Measurements from ENCODE around the gene PPP2R1B. TPM values are rescaled to one million over a fixed set of nuclear protein-coding genes. Genes with fewer than 3 reads are reported as not detected.
"Not testable (repeated sequence)": the region's sequence is repeated elsewhere in the genome, so short reads cannot be mapped to it uniquely, and the experiment has no call there.

The PPP2R1B gene
- total RNA-seq, 2 experiments from 2014 or later, result 55.2 to 64.9 TPM

DNA sequence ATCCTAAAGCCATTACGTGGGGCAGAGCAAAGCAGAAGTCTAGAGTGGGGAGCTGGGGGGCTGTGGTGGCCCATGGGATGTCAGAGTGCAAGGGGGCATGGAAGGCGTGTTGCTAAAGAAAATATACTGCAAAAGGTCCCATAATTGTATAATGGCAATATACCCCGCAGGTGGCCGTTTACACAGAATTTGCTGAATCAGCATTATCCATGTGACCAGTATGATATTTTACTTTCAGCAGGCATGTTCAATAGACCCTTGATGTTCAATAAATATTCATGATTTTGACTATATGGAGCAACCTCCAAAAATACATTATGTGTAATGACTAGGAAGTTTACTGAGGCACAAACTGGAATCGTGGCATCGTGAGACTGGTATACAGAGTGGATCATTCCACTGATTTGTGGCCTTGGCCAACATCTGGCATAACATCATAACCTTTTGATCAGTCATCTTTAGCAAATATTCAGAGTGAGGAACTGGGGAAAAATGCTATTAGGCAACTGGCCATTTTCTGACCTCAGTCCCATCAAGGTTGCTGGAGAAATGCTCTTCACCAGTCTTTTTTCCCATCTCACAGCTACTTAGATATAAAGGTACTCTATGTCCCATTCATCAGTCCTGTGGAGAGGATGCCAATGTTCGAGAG, 29.3 kb upstream of the PPP2R1B start:
- no peaks in the 10 kb centered on the region for H3K9me3 Mint-ChIP-seq (ENCODE audit: low read depth)
- no peak overlapping the region for H3K27ac Mint-ChIP-seq
- ATAC-seq (no peak), DNase-seq (no peak)
- CTCF ChIA-PET, result interaction anchor here (1.2 to 2.2 kb wide), 2 partner anchors 12 to 18 kb away, joined by 3 to 6 read pairs; no protein-coding TSS in a partner anchor
- no peaks in the 10 kb centered on the region for H3K27me3 Mint-ChIP-seq
- no peak overlapping the region for H3K4me3 Mint-ChIP-seq
- no peaks in the 10 kb centered on the region for H3K4me1 Mint-ChIP-seq
- peaks cover 14% of the 10 kb centered on the region for H3K36me3 Mint-ChIP-seq

DNA sequence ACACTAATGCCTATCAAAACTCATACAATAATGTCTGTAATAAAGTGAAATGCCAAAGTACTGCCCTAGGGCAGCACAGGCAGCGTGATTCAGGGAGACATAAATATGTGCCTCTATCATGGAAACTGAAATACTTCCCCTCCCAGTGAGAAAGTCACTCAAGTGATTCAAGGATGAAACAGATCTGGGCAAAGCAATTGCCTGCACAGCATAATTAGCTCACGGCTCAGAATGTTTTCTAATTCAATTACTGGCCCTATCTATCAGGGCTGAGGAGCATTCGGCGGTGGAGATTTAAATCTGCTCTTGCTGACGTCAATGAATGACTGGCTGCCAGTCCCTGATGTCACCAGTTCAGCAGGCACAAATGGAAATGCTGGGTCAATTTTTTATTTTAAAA, 27.7 kb upstream of the PPP2R1B start:
- Mint-ChIP-seq H3K4me1 (no peaks in the 10 kb centered on the region), H3K36me3 (peaks cover 8% of the 10 kb centered on the region), H3K4me3 (no peak overlapping the region), H3K27ac (no peak overlapping the region), H3K27me3 (no peaks in the 10 kb centered on the region), H3K9me3 (ENCODE audit: low read depth) (no peaks in the 10 kb centered on the region)
- CTCF ChIA-PET, result no interaction called here
- ATAC-seq (no peak), DNase-seq (no peak)

GRCh38 chr11:111792955-111793500, 26.8 kb upstream of the PPP2R1B start:
- Mint-ChIP-seq H3K4me3 (no peak overlapping the region), H3K27ac (no peak overlapping the region), H3K9me3 (ENCODE audit: low read depth) (no peaks in the 10 kb centered on the region), H3K4me1 (no peaks in the 10 kb centered on the region), H3K27me3 (no peaks in the 10 kb centered on the region), H3K36me3 (peaks cover 4% of the 10 kb centered on the region)
- DNase-seq, result no peak
- CTCF ChIA-PET, result no interaction called here
- no peak for ATAC-seq

- Mint-ChIP-seq H3K27me3 (no peaks in the 10 kb centered on the region), H3K4me3 (no peak overlapping the region), H3K9me3 (ENCODE audit: low read depth) (no peaks in the 10 kb centered on the region)
Measured at GRCh38 chr11:111792314-111792713, 26.1 kb upstream of the PPP2R1B start.

DNA sequence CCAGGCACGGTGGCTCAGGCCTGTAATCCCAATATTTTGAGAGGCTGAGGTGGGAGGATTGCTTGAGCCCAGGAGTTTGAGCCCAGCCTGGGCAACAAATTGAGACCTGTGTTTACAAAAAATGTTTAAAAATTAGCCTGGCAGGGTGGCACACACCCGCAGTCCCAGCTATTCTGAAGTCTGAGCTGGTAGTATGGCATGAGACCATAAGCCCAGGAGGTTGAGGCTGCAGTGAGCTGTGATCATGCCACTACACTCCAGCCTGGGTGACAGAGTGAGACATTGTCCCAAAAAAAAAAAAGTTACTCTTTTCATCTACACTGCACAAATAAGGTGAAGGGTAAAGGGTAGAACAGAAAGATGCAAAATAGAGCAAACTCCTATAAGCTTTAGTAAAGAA, 22.3 kb upstream of the PPP2R1B start:
- Mint-ChIP-seq H3K9me3 (ENCODE audit: low read depth) (no peaks in the 10 kb centered on the region), H3K36me3 (peaks cover 6% of the 10 kb centered on the region), H3K27me3 (no peaks in the 10 kb centered on the region), H3K27ac (no peak overlapping the region), H3K4me3 (no peak overlapping the region), H3K4me1 (no peaks in the 10 kb centered on the region)
- DNase-seq, result no peak
- CTCF ChIA-PET, result interaction anchor here (1.6 kb wide), 1 partner anchor 11 kb away, joined by 7 read pairs; no protein-coding TSS in a partner anchor
- no peak for ATAC-seq

More at GRCh38 chr11:111792314-111792713, 26.1 kb upstream of the PPP2R1B start:
- DNase-seq (no peak), ATAC-seq (no peak)
- Mint-ChIP-seq H3K4me1 (no peaks in the 10 kb centered on the region), H3K27ac (no peak overlapping the region), H3K36me3 (peaks cover 4% of the 10 kb centered on the region)
- CTCF ChIA-PET, result no interaction called here

- Mint-ChIP-seq H3K4me1 (no peaks in the 10 kb centered on the region), H3K36me3 (peaks cover 6% of the 10 kb centered on the region), H3K27me3 (no peaks in the 10 kb centered on the region), H3K4me3 (no peak overlapping the region), H3K27ac (no peak overlapping the region), H3K9me3 (ENCODE audit: low read depth) (no peaks in the 10 kb centered on the region)
- DNase-seq (no peak), ATAC-seq (no peak)
- CTCF ChIA-PET, result interaction anchor here (1.6 kb wide), 1 partner anchor 10 kb away, joined by 7 read pairs; no protein-coding TSS in a partner anchor
Measured at GRCh38 chr11:111788051-111788450, 21.9 kb upstream of the PPP2R1B start.

DNA sequence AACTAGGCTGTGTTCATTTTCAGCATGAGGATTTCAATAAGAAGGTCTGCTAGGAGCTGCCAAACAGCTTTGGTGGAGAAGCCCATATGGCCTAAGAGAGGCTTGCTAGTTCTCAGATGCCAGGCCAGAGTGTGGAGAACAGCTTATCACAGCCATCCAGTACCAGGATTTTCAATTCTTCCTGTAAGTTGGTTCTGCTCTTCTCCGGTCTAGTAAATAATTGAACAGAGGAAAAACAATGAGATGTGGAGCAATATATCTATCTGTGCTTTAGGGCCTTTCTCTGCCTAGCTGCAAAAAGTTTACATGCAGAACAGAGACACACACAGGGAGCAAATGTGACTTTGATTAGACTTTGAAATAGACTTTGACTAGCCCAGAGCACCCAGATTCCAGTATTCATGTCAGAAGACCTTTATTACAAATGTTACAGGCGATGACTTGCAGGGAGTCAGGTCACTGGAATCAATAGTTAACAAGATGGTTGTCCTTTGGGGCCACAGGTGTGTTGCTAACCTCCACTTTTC, 19.8 kb upstream of the PPP2R1B start:
- DNase-seq (no peak), ATAC-seq (no peak)
- CTCF ChIA-PET, result interaction anchor here (1.5 kb wide), 1 partner anchor 10 kb away, joined by 4 read pairs; no protein-coding TSS in a partner anchor
- Mint-ChIP-seq H3K9me3 (ENCODE audit: low read depth) (no peaks in the 10 kb centered on the region), H3K4me1 (no peaks in the 10 kb centered on the region), H3K4me3 (no peak overlapping the region), H3K27ac (no peak overlapping the region), H3K27me3 (no peaks in the 10 kb centered on the region), H3K36me3 (peaks cover 6% of the 10 kb centered on the region)

GRCh38 chr11:111785076-111785475, 18.9 kb upstream of the PPP2R1B start:
- no peak for ATAC-seq
- CTCF ChIA-PET, result no interaction called here
- Mint-ChIP-seq H3K4me1 (no peaks in the 10 kb centered on the region), H3K4me3 (no peak overlapping the region), H3K9me3 (ENCODE audit: low read depth) (no peaks in the 10 kb centered on the region), H3K36me3 (peaks cover 6% of the 10 kb centered on the region), H3K27me3 (no peaks in the 10 kb centered on the region), H3K27ac (no peak overlapping the region)
- DNase-seq, result no peak

- ATAC-seq; H3K36me3 Mint-ChIP-seq; H3K27ac Mint-ChIP-seq; H3K27me3 Mint-ChIP-seq; DNase-seq; H3K4me3 Mint-ChIP-seq; H3K9me3 Mint-ChIP-seq (ENCODE audit: low read depth); CTCF ChIA-PET; H3K4me1 Mint-ChIP-seq: not testable (repeated sequence)
Measured at GRCh38 chr11:111784311-111784710, 18.1 kb upstream of the PPP2R1B start.

- Mint-ChIP-seq H3K4me3 (no peak overlapping the region), H3K27ac (no peak overlapping the region), H3K36me3 (peaks cover 6% of the 10 kb centered on the region), H3K4me1 (no peaks in the 10 kb centered on the region), H3K9me3 (ENCODE audit: low read depth) (no peaks in the 10 kb centered on the region), H3K27me3 (no peaks in the 10 kb centered on the region)
- CTCF ChIA-PET, result interaction anchor here (1.3 kb wide), 1 partner anchor 16 kb away, joined by 4 read pairs; the partner anchor contains the start of gene PPP2R1B
- no peak for DNase-seq
- no peak for ATAC-seq
Measured at GRCh38 chr11:111782109-111782741, 16.0 kb upstream of the PPP2R1B start.

DNA sequence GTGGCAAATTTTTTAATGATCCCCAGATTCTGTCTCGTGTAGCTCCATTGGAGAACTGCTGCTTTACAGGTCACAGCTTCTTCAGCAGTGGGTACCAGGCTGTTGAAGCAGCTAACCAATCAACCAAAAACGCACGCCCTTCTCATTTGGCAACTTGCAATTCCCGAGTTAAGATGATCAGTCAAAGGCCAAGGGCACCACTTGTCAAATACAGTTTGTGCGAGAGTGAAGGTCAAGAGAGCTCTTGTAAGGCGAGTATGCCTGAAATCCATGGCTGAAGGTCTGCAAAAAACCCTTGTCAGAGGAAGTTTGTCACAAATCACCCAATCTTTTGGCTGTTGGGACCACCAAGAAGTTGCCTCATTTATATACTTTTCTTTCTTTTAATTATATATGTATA, 12.9 kb upstream of the PPP2R1B start:
- Mint-ChIP-seq H3K9me3 (ENCODE audit: low read depth) (no peaks in the 10 kb centered on the region), H3K4me3 (no peak overlapping the region), H3K27ac (no peak overlapping the region), H3K4me1 (no peaks in the 10 kb centered on the region), H3K27me3 (no peaks in the 10 kb centered on the region), H3K36me3 (no peaks in the 10 kb centered on the region)
- DNase-seq, result no peak
- no peak for ATAC-seq
- CTCF ChIA-PET, result interaction anchor here (0.6 to 5.9 kb wide), 7 partner anchors 180 to 501 kb away, joined by 3 to 57 read pairs (median 4); no protein-coding TSS in a partner anchor

GRCh38 chr11:111778047-111778558, 11.9 kb upstream of the PPP2R1B start:
- Mint-ChIP-seq H3K27me3 (no peaks in the 10 kb centered on the region), H3K4me1 (no peaks in the 10 kb centered on the region), H3K36me3 (no peaks in the 10 kb centered on the region), H3K27ac (no peak overlapping the region), H3K4me3 (no peak overlapping the region), H3K9me3 (ENCODE audit: low read depth) (no peaks in the 10 kb centered on the region)
- DNase-seq (no peak), ATAC-seq (no peak)
- CTCF ChIA-PET, result interaction anchor here (0.7 to 5.9 kb wide), 15 partner anchors 9 to 214 kb away, joined by 3 to 57 read pairs (median 7); partner anchors contain the start of genes PPP2R1B and SIK2

Data from activated CD8-positive, alpha-beta memory T cell treated with anti-CD3 and anti-CD28 coated beads, Interleukin-2, amount 10 ng/mL, durations not matched to agents 7 days and 5 days (primary cell).